Measurements from ENCODE around the gene MPC1L.

- TF ChIP-seq CTCF (IDR thresholded peaks at IDR 0.05) (no peak), POLR2AphosphoS5 (IDR thresholded peaks at IDR 0.05) (no peak), EP300 (IDR thresholded peaks at IDR 0.05) (no peak), POLR2A (IDR thresholded peaks at IDR 0.05) (no peak)
Measured at GRCh38 chrX:40576291-40576690, 46.9 kb upstream of the MPC1L start.
